Tibial nerve (tissue), 4 donors: ENCODE results near the gene RGS1. TPM values are rescaled to one million over a fixed set of nuclear protein-coding genes. Genes with fewer than 3 reads are reported as not detected.

Source experiments
- DNase-seq, 2 donors: peaks; one replicate each; pipeline ENCODE4 v3.0.0-alpha.2; 2019; ENCODE audit warnings: low spot score in 2 of 2
- H3K27ac ChIP-seq, 4 donors: fragments of 200-600 bp; sonication (generic) in 3 of 4; one replicate each; pipeline ENCODE4 v1.5.1; 2017 to 2019; ENCODE audit warnings: mild to moderate bottlenecking in 1 of 4
- H3K27me3 ChIP-seq, 2 donors: fragments of 200-600 bp; sonication (generic) in 1 of 2; one replicate each; pipeline versions ENCODE4 v1.5.1 to v1.6.0; 2017 to 2019
- H3K36me3 ChIP-seq, 3 donors: fragments of 200-600 bp; sonication (generic); one replicate each; pipeline ENCODE4 v1.5.1; 2018 to 2019
- H3K4me1 ChIP-seq, 4 donors: fragments of 200-600 bp; sonication (generic) in 3 of 4; one replicate each; pipeline ENCODE4 v1.5.1; 2017 to 2019
- H3K4me3 ChIP-seq, 4 donors: fragments of 200-600 bp; sonication (generic) in 3 of 4; one replicate each; pipeline ENCODE4 v1.5.1; 2017 to 2019; ENCODE audit warnings: mild to moderate bottlenecking in 1 of 4, moderate library complexity in 1 of 4
- H3K9me3 ChIP-seq, 4 donors: fragments of 200-600 bp; sonication (generic) in 3 of 4; one replicate each; pipeline ENCODE4 v1.5.1; 2017 to 2019
- EP300 ChIP-seq, 2 donors: sonication (generic); formaldehyde crosslinking; IDR thresholded peaks; one replicate each; pipeline ENCODE4 v1.6.1; 2017; ENCODE audit warnings: antibody characterized with exemption in 2 of 2, mild to moderate bottlenecking in 1 of 2
- POLR2A ChIP-seq, 2 donors: fragments of 450-650 bp; IDR thresholded peaks; one replicate each; pipeline ENCODE4 v1.6.1; 2017; ENCODE audit warnings: antibody characterized with exemption in 2 of 2, mild to moderate bottlenecking in 2 of 2, moderate library complexity in 2 of 2
- WGBS, 2 donors: methylation state at CpG; one replicate each; pipeline ENCODE4 v1.1.5; 2018; 5-methylcytosine and 5-hydroxymethylcytosine counted together
- total RNA-seq, 4 donors: library from RNA; depleted of rRNA; stranded (reverse); fragments of >200 nt; gene quantifications; one replicate each; pipeline ENCODE4 v1.1.0, GENCODE V29; 2016
- TF ChIP-seq, protein P1 (sequence below), 5 experiments: fragments of 200-600 bp in 3 of 5; fragments of 450-650 bp in 2 of 5; sonication (generic) in 3 of 5; IDR thresholded peaks; one replicate each; pipeline ENCODE4 v1.5.1; 2016 to 2019; ENCODE audit warnings: antibody characterized with exemption in 5 of 5, mild to moderate bottlenecking in 3 of 5, moderate library complexity in 2 of 5

The RGS1 gene
- total RNA-seq, 4 donors from 2014 or later = 142 to 489 (median 195) TPM

DNA sequence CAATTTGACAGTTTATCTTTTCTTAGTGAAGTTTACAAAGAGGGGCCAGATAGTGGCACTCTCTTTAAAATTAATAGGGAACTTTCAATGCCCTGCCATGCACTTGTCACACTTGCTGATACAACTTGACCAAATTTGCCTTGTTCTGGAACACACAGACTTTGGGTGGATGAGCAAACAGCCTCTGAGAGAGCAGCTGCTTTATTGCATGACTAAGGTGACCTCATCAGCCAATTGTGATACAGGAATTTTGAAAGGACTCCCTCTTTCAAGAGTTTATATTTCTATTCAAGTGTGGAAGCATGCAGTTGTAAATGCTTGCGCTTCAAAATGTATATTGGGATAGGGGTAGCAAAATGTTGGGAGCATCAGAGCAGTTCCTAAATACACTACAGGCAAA, 2.1 kb upstream of the RGS1 start:
- Histone ChIP-seq H3K4me3 (no peak overlapping the region), H3K4me1 (no peaks in the 10 kb centered on the region), H3K36me3 (peaks cover 0 to 6% (median 0%) of the 10 kb centered on the region in 3 donors), H3K27me3 (no peaks in the 10 kb centered on the region), H3K27ac (no peak overlapping the region), H3K9me3 (peaks cover 0 to 17% (median 0%) of the 10 kb centered on the region in 4 donors)
- no peak for DNase-seq
- TF ChIP-seq EP300 (IDR thresholded peaks at IDR 0.05) = no peak
- 85 to 91% methylated on average over 1 of the region's 1 CpG for WGBS, 2 donors

DNA sequence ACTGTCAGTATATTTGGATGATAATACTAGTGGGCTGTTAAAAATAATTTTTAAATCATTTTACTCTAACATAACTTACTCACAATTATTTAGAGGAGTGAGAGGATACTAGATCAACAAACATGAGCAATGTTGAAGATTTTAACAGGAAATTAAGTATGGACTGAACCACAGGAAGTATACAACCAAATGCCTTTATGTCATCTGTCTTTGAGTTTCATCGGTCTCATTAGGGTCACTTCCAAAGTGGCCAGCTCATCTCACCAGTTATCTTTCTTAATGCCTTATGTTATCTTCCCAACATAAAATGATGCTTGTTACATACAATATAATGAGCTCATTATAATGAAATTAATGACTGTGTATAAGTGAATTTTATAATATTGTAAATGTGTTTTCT, 1.5 kb upstream of the RGS1 start:
- WGBS, 2 donors = 38 to 71% methylated on average over 1 of the region's 1 CpG
- Histone ChIP-seq H3K4me1 (no peaks in the 10 kb centered on the region), H3K9me3 (peaks cover 0 to 17% (median 0%) of the 10 kb centered on the region in 4 donors), H3K27me3 (no peaks in the 10 kb centered on the region), H3K27ac (no peak overlapping the region), H3K36me3 (peaks cover 0 to 6% (median 0%) of the 10 kb centered on the region in 3 donors), H3K4me3 (no peak overlapping the region)
- DNase-seq = no peak
- TF ChIP-seq, protein P1, sequence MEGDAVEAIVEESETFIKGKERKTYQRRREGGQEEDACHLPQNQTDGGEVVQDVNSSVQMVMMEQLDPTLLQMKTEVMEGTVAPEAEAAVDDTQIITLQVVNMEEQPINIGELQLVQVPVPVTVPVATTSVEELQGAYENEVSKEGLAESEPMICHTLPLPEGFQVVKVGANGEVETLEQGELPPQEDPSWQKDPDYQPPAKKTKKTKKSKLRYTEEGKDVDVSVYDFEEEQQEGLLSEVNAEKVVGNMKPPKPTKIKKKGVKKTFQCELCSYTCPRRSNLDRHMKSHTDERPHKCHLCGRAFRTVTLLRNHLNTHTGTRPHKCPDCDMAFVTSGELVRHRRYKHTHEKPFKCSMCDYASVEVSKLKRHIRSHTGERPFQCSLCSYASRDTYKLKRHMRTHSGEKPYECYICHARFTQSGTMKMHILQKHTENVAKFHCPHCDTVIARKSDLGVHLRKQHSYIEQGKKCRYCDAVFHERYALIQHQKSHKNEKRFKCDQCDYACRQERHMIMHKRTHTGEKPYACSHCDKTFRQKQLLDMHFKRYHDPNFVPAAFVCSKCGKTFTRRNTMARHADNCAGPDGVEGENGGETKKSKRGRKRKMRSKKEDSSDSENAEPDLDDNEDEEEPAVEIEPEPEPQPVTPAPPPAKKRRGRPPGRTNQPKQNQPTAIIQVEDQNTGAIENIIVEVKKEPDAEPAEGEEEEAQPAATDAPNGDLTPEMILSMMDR (IDR thresholded peaks at IDR 0.05) = no peak
- TF ChIP-seq EP300 (IDR thresholded peaks at IDR 0.05) (no peak), POLR2A (IDR thresholded peaks at IDR 0.05) (no peak)

DNA sequence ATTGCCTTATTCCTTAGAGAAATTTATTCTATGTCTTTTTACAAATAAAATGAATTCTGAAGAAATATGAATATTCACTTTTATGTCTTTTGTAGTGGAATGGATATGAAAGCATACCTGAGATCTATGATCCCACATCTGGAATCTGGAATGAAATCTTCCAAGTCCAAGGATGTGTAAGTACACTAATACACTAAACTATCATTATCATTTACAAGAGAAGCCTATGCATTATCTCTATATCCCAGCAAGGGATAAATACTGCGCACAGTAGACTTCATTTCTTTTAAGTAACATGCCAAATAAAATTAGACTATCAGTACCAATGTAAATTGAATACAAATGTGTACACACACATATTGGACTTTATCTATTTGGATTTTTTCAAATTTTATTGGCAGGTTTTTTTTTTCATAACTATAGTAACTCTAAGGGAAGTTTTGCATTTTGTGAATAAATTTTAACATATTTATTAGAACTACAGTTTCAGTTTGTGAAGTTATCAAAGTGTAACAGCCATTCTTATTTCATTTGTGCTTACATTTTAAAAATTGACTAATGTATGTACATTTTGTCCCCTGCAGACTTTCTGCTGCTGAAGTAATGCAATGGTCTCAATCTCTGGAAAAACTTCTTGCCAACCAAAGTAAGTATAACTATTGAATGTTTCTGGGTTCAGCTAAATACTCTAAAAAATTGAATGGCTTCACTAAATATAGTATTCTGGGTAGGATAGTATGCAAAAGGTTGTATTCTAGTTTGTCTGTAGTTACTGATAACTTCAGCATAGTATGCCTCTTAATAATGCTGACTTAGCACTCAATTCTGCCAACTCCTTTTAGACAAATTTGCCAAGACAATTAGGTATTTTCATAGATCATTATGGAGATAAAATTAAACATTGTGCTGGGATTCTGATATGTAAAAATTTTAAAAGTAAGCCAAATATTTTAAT, 894 bp downstream of the RGS1 start:
- WGBS, 2 donors = 95 to 98% methylated on average over 1 of the region's 1 CpG
- no peaks in the 10 kb centered on the region for H3K27me3 ChIP-seq
- no peak for TF ChIP-seq EP300 (IDR thresholded peaks at IDR 0.05)
- TF ChIP-seq, protein P1 (IDR thresholded peaks at IDR 0.05) = no peak
- no peak for TF ChIP-seq POLR2A (IDR thresholded peaks at IDR 0.05)
- H3K4me3 ChIP-seq = peak overlapping the region in 2 of 4 donors; percentile 18 to 22
- no peaks in the 10 kb centered on the region for H3K9me3 ChIP-seq
- no peaks in the 10 kb centered on the region for H3K4me1 ChIP-seq
- DNase-seq = no peak
- peak overlapping the region in 1 of 4 donors; percentile 36 for H3K27ac ChIP-seq
- no peaks in the 10 kb centered on the region for H3K36me3 ChIP-seq

DNA sequence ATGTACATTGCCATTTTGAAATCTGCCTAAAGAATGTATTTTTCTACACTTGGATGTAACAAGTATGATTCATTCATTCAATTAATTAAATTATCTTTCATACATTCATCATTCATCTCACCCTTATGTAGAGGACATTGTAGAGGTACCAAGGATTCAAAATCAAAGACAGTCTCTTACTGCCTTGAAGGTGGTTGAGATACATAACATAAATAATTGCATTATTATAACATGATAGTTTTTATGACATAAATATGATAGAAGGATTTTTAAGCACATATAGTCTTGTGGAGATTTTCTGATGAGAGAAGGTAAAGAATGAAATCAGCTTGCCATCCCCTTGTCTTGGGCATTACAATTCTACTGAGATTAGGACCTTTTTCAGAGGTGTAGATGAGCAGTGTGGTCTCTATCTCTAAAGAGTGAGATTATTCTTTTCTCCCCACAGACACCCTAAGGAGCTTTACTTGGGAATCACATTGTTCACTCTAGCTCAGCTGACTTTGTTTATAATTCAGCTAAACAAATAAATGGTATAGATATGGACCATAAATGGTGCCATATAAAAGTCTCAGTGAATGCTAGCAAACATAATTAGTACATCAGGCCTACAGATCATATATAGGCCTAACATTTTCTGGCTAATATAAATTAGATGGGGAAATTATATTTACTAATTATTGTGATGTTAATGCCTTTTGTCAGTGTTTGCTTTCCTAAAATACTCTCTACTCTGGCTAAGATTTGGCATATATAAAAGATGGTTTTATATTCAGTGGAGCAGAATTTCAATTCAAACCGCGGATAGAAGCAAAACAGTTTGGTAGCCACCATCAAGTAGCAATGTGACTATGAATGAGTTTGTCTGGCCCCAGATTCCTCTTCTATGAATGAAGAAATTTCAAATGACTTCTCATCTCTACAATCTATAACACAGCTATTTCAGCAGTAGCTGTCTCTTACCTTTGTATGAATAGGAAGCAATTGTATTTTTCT, 1.9 kb downstream of the RGS1 start:
- Histone ChIP-seq H3K9me3 (no peaks in the 10 kb centered on the region), H3K4me1 (no peaks in the 10 kb centered on the region), H3K27me3 (no peaks in the 10 kb centered on the region), H3K27ac (peak overlapping the region in 1 of 4 donors; percentile 13), H3K36me3 (no peaks in the 10 kb centered on the region), H3K4me3 (peak overlapping the region in 3 of 4 donors; percentile 3 to 22 (median 18))
- no peak for DNase-seq
- peak in 1 of 2 donors; percentile 32 for TF ChIP-seq EP300 (IDR thresholded peaks at IDR 0.05)
- TF ChIP-seq, protein P1 (IDR thresholded peaks at IDR 0.05) = no peak
- 89 to 91% methylated on average over 2 of the region's 2 CpGs for WGBS, 2 donors

DNA sequence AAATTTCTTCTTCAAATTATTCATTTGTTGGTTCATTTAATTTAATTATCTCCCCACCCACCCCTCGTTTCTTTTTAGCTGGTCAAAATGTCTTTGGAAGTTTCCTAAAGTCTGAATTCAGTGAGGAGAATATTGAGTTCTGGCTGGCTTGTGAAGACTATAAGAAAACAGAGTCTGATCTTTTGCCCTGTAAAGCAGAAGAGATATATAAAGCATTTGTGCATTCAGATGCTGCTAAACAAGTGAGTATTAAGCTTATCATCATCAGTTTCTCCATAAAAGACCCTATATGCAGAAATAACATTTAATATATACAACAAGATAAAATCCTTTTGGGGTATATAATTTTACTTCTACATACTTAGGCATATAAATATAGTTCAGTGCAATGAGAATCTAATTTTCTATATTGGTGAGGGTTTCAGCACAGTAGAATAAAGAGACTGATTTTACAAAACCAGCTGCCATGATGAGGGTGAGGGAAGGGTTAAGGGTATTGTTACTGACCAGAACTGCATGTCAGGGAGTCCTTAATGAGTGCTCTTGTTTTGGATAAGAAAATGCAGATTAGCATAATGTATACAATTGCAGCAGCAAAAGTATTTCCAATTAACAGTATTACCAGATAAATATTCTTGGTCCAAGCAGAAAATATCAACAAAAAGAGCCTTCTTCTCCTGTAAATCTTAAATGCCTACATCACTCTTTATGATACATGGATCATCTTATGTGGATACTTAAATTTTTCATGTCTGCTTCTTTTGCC, 2.8 kb downstream of the RGS1 start:
- H3K4me3 ChIP-seq = peak overlapping the region in 1 of 4 donors; percentile 22
- TF ChIP-seq EP300 (IDR thresholded peaks at IDR 0.05) = peak in 1 of 2 donors; percentile 29
- TF ChIP-seq, protein P1 (IDR thresholded peaks at IDR 0.05) = no peak
- peak in 1 of 2 donors; percentile 11 for TF ChIP-seq POLR2A (IDR thresholded peaks at IDR 0.05)
- no peaks in the 10 kb centered on the region for H3K27me3 ChIP-seq
- WGBS, 2 donors = 47 to 53% methylated on average over 1 of the region's 1 CpG
- no peak for DNase-seq
- H3K27ac ChIP-seq = no peak overlapping the region
- no peaks in the 10 kb centered on the region for H3K4me1 ChIP-seq
- no peaks in the 10 kb centered on the region for H3K36me3 ChIP-seq
- no peaks in the 10 kb centered on the region for H3K9me3 ChIP-seq
